Neural cell (in vitro differentiated cells): ENCODE measurements around the gene FBRSL1.

ENCODE experiments used
- EP300 ChIP-seq: fragments of 450-650 bp; conservative IDR thresholded peaks from 2 replicates; pipeline ENCODE4 v1.6.1; 2014; ENCODE audit warnings: antibody characterized with exemption, mild to moderate bottlenecking, moderate library complexity; ENCODE audit not compliant: poor library complexity, severe bottlenecking
- EZH2 ChIP-seq: fragments of 200-600, 300-800 bp; shearing (Covaris generic), sonication (generic); IDR thresholded peaks from 2 replicates; pipeline ENCODE4 v1.6.1; 2014; ENCODE audit warnings: antibody characterized with exemption, low read length, borderline replicate concordance, mild to moderate bottlenecking; ENCODE audit not compliant: insufficient read depth, poor library complexity, severe bottlenecking
- POLR2AphosphoS5 ChIP-seq: IDR thresholded peaks from 2 replicates; pipeline ENCODE4 v1.6.1; 2012
- TF ChIP-seq, protein P1 (sequence below): fragments of 450-650 bp; IDR thresholded peaks from 2 replicates; pipeline ENCODE4 v1.5.1; 2014; ENCODE audit warnings: antibody characterized with exemption, mild to moderate bottlenecking, moderate library complexity; ENCODE audit not compliant: poor library complexity, severe bottlenecking
- TF ChIP-seq, protein P2 (sequence below): IDR thresholded peaks from 2 replicates; pipeline ENCODE4 v1.6.1; 2012; ENCODE audit warnings: borderline replicate concordance

DNA sequence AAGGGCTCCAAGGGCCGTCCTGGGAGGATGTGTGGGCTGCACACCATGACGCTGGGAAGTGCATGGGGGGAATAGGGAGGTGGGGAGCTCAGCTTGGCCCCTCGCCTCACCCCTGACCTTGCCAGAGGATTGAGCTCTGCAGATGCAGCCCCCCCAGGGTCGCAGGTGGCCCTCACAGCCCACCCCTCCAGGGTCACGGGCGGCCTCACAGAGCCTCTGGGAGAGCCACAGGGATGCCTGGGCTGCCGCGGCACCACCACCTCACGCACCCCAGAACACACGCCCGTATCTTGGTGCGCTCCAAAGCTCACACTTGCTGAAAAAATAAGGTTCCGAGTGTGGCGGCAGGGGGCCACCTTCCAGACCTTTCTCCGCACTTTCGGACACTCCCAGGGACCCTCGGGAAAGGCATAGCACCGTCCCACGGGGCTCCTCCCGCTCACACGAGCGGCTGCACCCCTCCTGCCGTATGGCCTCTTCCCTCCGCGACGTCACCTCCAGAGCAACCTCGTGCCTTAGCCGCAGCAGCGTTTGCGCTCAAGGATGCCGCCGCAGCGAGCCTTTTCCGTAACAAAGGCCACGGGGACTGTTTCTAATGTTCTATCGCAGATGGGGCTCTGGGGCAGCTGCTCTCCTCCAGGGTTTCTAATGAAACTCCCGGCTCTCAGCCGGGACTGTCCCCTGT, 9.9 kb upstream of the FBRSL1 start:
- TF ChIP-seq EZH2 = no peak
- TF ChIP-seq, protein P1, sequence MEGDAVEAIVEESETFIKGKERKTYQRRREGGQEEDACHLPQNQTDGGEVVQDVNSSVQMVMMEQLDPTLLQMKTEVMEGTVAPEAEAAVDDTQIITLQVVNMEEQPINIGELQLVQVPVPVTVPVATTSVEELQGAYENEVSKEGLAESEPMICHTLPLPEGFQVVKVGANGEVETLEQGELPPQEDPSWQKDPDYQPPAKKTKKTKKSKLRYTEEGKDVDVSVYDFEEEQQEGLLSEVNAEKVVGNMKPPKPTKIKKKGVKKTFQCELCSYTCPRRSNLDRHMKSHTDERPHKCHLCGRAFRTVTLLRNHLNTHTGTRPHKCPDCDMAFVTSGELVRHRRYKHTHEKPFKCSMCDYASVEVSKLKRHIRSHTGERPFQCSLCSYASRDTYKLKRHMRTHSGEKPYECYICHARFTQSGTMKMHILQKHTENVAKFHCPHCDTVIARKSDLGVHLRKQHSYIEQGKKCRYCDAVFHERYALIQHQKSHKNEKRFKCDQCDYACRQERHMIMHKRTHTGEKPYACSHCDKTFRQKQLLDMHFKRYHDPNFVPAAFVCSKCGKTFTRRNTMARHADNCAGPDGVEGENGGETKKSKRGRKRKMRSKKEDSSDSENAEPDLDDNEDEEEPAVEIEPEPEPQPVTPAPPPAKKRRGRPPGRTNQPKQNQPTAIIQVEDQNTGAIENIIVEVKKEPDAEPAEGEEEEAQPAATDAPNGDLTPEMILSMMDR = no peak
- no peak for TF ChIP-seq POLR2AphosphoS5
- TF ChIP-seq, protein P2, sequence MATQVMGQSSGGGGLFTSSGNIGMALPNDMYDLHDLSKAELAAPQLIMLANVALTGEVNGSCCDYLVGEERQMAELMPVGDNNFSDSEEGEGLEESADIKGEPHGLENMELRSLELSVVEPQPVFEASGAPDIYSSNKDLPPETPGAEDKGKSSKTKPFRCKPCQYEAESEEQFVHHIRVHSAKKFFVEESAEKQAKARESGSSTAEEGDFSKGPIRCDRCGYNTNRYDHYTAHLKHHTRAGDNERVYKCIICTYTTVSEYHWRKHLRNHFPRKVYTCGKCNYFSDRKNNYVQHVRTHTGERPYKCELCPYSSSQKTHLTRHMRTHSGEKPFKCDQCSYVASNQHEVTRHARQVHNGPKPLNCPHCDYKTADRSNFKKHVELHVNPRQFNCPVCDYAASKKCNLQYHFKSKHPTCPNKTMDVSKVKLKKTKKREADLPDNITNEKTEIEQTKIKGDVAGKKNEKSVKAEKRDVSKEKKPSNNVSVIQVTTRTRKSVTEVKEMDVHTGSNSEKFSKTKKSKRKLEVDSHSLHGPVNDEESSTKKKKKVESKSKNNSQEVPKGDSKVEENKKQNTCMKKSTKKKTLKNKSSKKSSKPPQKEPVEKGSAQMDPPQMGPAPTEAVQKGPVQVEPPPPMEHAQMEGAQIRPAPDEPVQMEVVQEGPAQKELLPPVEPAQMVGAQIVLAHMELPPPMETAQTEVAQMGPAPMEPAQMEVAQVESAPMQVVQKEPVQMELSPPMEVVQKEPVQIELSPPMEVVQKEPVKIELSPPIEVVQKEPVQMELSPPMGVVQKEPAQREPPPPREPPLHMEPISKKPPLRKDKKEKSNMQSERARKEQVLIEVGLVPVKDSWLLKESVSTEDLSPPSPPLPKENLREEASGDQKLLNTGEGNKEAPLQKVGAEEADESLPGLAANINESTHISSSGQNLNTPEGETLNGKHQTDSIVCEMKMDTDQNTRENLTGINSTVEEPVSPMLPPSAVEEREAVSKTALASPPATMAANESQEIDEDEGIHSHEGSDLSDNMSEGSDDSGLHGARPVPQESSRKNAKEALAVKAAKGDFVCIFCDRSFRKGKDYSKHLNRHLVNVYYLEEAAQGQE = no peak
- TF ChIP-seq EP300 = no peak
